ENCODE measurements around the gene INPP5A.

The INPP5A gene

DNA sequence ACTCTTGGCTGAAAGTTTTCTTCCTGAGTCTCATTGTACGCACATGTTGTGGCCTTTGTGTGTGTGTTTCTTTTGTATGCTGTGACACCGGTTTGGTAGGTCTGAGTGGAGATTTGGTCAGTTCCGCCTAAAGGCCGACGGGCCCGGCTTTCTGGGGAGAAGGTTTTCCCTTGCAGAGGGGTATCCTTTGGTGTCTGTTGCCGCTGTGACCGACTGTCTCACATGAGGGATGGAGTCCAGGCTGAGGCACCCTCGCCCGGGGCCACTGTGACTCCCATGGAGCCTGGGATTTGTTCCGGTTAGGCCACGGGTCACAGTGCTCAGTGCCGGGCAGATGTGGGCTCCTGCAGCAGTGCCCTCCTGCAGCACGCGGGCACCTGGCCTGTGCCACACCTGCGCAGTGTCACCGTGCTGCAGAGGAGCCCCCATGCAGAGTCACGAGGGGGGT, 19.4 kb downstream of the INPP5A start:
- H3K27ac ChIP-seq (ENCODE audit: low read depth, low read length), result peak overlapping the region; percentile 83; the same call in 1 of the 2 replicates

DNA sequence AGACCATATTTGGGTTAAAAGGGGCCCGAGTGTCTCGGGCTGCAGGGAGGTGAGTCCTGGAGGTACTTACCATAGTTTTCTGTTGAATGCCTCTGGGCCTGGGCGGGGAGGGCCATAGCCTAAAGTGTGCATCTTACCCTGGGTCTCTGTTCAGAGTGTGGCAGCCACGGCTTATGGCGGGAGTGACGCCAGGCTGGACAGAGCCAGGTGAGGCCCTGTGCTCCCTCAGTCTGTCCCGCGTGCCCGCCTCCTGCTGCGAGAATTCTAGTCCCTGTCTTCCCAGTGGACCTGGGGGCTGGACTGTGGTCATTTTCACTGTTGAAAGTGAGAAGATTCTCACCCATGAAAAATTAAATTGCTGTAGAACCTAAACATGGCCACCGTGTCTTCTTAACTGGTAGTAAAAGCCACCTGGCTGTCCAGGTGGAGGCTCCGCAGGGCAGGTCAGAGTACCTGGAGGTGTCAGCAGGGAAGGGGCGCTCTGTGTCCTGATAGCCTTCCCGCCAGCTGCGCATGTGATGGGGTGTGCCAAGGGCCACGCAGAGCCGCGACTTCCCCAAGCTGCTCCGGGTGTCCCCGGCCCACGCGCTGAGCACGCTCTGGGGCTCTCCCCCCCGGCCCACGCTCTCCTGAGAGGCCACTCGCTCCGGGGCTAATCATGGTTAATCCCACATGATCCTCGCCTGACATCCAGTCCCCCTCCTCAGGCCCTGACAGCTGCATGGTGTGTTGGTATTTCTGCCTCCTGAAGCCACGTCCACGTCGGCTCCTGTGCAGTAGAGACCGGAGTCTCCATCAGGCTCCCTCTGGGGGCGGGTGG, 20.3 kb downstream of the INPP5A start:
- peaks cover 80% of the 10 kb centered on the region for H3K79me2 ChIP-seq (ENCODE audit: control insufficient read depth, low read length)
- no peaks in the 10 kb centered on the region for H3K9me2 ChIP-seq (replicated peaks; ENCODE audit: control insufficient read depth, low read length)
- no peak for TF ChIP-seq EZH2phosphoT487 (IDR thresholded peaks at IDR 0.05; ENCODE audit: borderline replicate concordance, low read length)
- TF ChIP-seq, protein P1, sequence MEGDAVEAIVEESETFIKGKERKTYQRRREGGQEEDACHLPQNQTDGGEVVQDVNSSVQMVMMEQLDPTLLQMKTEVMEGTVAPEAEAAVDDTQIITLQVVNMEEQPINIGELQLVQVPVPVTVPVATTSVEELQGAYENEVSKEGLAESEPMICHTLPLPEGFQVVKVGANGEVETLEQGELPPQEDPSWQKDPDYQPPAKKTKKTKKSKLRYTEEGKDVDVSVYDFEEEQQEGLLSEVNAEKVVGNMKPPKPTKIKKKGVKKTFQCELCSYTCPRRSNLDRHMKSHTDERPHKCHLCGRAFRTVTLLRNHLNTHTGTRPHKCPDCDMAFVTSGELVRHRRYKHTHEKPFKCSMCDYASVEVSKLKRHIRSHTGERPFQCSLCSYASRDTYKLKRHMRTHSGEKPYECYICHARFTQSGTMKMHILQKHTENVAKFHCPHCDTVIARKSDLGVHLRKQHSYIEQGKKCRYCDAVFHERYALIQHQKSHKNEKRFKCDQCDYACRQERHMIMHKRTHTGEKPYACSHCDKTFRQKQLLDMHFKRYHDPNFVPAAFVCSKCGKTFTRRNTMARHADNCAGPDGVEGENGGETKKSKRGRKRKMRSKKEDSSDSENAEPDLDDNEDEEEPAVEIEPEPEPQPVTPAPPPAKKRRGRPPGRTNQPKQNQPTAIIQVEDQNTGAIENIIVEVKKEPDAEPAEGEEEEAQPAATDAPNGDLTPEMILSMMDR (IDR thresholded peaks at IDR 0.05; ENCODE audit: low read depth, low read length, poor library complexity, severe bottlenecking), result no peak
- H3K4me2 ChIP-seq (ENCODE audit: low read length), result no peak overlapping the region
- no peaks in the 10 kb centered on the region for H4K20me1 ChIP-seq (ENCODE audit: control insufficient read depth, insufficient read depth, low read depth, low read length)
- no peaks in the 10 kb centered on the region for H3K9me3 ChIP-seq (ENCODE audit: control insufficient read depth, insufficient read depth, low read length)
- H3K4me1 ChIP-seq (ENCODE audit: control insufficient read depth, low read length), result peaks cover 64% of the 10 kb centered on the region
- H3K36me3 ChIP-seq (ENCODE audit: control insufficient read depth, low read length), result no peaks in the 10 kb centered on the region
- no peaks in the 10 kb centered on the region for H3K27me3 ChIP-seq (ENCODE audit: control insufficient read depth, low read length)
- peaks cover 12% of the 10 kb centered on the region for H3F3A ChIP-seq (ENCODE audit: control insufficient read depth, insufficient read depth)
- no peak overlapping the region for H3K4me3 ChIP-seq (ENCODE audit: low read length)
- no peak overlapping the region for H3K27ac ChIP-seq (ENCODE audit: low read depth, low read length)

More for the DNA sequence above, 19.4 kb downstream of the INPP5A start:
- peaks cover 12% of the 10 kb centered on the region for H3F3A ChIP-seq (ENCODE audit: control insufficient read depth, insufficient read depth)
- TF ChIP-seq, protein P1 (IDR thresholded peaks at IDR 0.05; ENCODE audit: low read depth, low read length, poor library complexity, severe bottlenecking), result no peak
- no peak for TF ChIP-seq EZH2phosphoT487 (IDR thresholded peaks at IDR 0.05; ENCODE audit: borderline replicate concordance, low read length)
- H3K27me3 ChIP-seq (ENCODE audit: control insufficient read depth, low read length), result no peaks in the 10 kb centered on the region
- no peaks in the 10 kb centered on the region for H3K9me3 ChIP-seq (ENCODE audit: control insufficient read depth, insufficient read depth, low read length)
- H3K36me3 ChIP-seq (ENCODE audit: control insufficient read depth, low read length), result no peaks in the 10 kb centered on the region
- H3K79me2 ChIP-seq (ENCODE audit: control insufficient read depth, low read length), result peaks cover 72% of the 10 kb centered on the region
- no peak overlapping the region for H3K4me2 ChIP-seq (ENCODE audit: low read length)
- H3K4me3 ChIP-seq (ENCODE audit: low read length), result no peak overlapping the region
- H3K9me2 ChIP-seq (replicated peaks; ENCODE audit: control insufficient read depth, low read length), result no peaks in the 10 kb centered on the region
- peaks cover 66% of the 10 kb centered on the region for H3K4me1 ChIP-seq (ENCODE audit: control insufficient read depth, low read length)
- no peaks in the 10 kb centered on the region for H4K20me1 ChIP-seq (ENCODE audit: control insufficient read depth, insufficient read depth, low read depth, low read length)

DNA sequence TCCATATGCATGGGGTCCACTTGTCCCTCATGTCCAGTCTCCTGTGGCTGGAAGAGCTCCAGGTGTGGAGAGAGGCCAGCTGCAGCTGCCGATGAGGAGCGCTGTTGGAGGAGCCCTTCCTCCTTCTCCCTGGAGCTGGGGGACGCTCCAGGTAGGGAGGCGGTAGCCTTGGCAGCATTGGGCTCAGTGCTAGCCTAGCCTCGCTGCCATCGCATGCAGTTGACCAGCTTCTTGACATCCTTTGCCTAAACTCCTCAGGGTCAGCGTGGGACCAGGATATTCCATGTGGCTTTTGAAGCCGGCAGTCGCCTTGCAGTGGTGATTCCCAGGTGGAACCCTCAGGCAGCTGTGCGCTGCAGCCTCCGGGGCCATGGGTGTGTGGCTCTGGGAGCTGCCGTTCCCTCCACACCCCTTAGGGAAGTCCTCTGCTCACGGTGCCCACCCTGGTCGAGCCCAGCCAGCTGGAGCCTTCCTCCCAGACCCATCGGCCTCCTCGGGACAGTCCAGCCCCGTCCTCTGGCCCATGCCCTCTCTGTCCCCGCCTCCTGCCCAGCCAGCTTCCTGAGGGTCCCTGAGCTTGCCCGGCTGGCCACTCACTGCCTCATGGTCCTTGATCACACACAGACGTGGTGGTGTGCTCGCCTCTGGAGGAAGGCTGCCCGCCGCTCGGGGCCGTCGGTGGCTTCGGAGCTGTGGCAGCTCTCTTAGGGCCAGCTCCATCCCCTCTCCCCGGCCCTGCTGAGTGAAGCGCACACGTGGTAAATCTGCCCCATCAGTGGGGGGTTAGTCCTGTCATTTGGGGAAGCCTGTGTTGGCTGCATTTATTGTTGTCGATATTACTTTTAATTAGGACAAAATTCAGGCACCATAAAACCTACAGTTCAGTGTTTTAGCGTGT, 21.2 kb downstream of the INPP5A start:
- H3F3A ChIP-seq (ENCODE audit: control insufficient read depth, insufficient read depth), result peaks cover 12% of the 10 kb centered on the region
- H3K27ac ChIP-seq (ENCODE audit: low read depth, low read length), result peak overlapping the region; percentile 89
- no peaks in the 10 kb centered on the region for H3K36me3 ChIP-seq (ENCODE audit: control insufficient read depth, low read length)
- H3K9me2 ChIP-seq (replicated peaks; ENCODE audit: control insufficient read depth, low read length), result no peaks in the 10 kb centered on the region
- H3K9me3 ChIP-seq (ENCODE audit: control insufficient read depth, insufficient read depth, low read length), result no peaks in the 10 kb centered on the region
- peaks cover 64% of the 10 kb centered on the region for H3K4me1 ChIP-seq (ENCODE audit: control insufficient read depth, low read length)
- H4K20me1 ChIP-seq (ENCODE audit: control insufficient read depth, insufficient read depth, low read depth, low read length), result no peaks in the 10 kb centered on the region
- H3K79me2 ChIP-seq (ENCODE audit: control insufficient read depth, low read length), result peaks cover 80% of the 10 kb centered on the region
- peak overlapping the region; percentile 51; the same call in 1 of the 2 replicates for H3K4me3 ChIP-seq (ENCODE audit: low read length)
- no peaks in the 10 kb centered on the region for H3K27me3 ChIP-seq (ENCODE audit: control insufficient read depth, low read length)
- peak overlapping the region; percentile 70 for H3K4me2 ChIP-seq (ENCODE audit: low read length)
- TF ChIP-seq, protein P1 (IDR thresholded peaks at IDR 0.05; ENCODE audit: low read depth, low read length, poor library complexity, severe bottlenecking), result no peak
- TF ChIP-seq EZH2phosphoT487 (IDR thresholded peaks at IDR 0.05; ENCODE audit: borderline replicate concordance, low read length), result no peak

Measured in DOHH2 (cell line).